Osteocyte (in vitro differentiated cells): ENCODE data around the gene ATG12. TPM values are rescaled to one million over a fixed set of nuclear protein-coding genes. Genes with fewer than 3 reads are reported as not detected.
"Not testable (repeated sequence)": the region's sequence is repeated elsewhere in the genome, so short reads cannot be mapped to it uniquely, and the experiment has no call there.

Experiments
- DNase-seq: peaks from one replicate; pipeline ENCODE4 v3.0.0; 2021; ENCODE audit warnings: mixed read lengths; ENCODE audit not compliant: unreplicated experiment; ENCODE audit errors: extremely low spot score
- H3K27ac Mint-ChIP-seq: one replicate; pipeline ENCODE4 v1.8.0; 2021; ENCODE audit warnings: mild to moderate bottlenecking, mixed read lengths; ENCODE audit not compliant: unreplicated experiment
- H3K27me3 Mint-ChIP-seq: one replicate; pipeline ENCODE4 v1.8.0; 2021; ENCODE audit warnings: mixed read lengths; ENCODE audit not compliant: unreplicated experiment
- H3K36me3 Mint-ChIP-seq: one replicate; pipeline ENCODE4 v1.8.0; 2021; ENCODE audit warnings: mixed read lengths; ENCODE audit not compliant: unreplicated experiment
- H3K4me1 Mint-ChIP-seq: one replicate; pipeline ENCODE4 v1.8.0; 2021; ENCODE audit warnings: mixed read lengths; ENCODE audit not compliant: unreplicated experiment
- H3K4me3 Mint-ChIP-seq: one replicate; pipeline ENCODE4 v1.8.0; 2021; ENCODE audit warnings: mild to moderate bottlenecking, moderate library complexity, mixed read lengths; ENCODE audit not compliant: unreplicated experiment
- H3K9me3 Mint-ChIP-seq: one replicate; pipeline ENCODE4 v1.8.0; 2021; ENCODE audit warnings: mixed read lengths; ENCODE audit not compliant: unreplicated experiment
- total RNA-seq: library from RNA; stranded (reverse); gene quantifications from 2 replicates; pipeline ENCODE4 v1.2.1, GENCODE V29; 2021
- TF ChIP-seq, protein P1 (sequence below): fragments of 200-600 bp; sonication (generic); IDR thresholded peaks from 2 replicates; pipeline ENCODE4 v1.5.0; 2021; ENCODE audit warnings: antibody characterized with exemption, mild to moderate bottlenecking, moderate library complexity

The ATG12 gene
- total RNA-seq, 1 donor from 2014 or later = 51.2 TPM

DNA sequence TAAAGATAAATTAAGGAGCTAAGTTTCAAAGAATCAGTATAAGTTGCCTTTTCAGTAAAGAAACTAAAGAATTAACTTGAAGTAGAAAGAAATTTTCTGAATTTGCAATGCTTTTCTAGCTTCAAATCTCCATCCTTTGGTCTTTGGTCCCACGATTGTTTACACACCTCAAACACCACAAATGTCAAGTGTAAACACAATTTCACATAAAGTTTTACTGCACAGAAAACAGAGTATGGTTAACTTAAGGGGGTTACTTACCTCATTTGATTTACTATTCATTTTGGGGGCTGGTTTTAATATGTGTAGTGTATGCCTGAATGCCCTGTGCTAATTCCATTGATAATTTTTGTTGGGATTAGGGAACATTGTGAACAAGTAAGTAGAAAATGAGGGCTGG lies 29.0 kb downstream of the ATG12 start:
- no peak for DNase-seq
- H3K9me3 Mint-ChIP-seq = no peaks in the 10 kb centered on the region
- no peak overlapping the region for H3K4me3 Mint-ChIP-seq
- TF ChIP-seq, protein P1, sequence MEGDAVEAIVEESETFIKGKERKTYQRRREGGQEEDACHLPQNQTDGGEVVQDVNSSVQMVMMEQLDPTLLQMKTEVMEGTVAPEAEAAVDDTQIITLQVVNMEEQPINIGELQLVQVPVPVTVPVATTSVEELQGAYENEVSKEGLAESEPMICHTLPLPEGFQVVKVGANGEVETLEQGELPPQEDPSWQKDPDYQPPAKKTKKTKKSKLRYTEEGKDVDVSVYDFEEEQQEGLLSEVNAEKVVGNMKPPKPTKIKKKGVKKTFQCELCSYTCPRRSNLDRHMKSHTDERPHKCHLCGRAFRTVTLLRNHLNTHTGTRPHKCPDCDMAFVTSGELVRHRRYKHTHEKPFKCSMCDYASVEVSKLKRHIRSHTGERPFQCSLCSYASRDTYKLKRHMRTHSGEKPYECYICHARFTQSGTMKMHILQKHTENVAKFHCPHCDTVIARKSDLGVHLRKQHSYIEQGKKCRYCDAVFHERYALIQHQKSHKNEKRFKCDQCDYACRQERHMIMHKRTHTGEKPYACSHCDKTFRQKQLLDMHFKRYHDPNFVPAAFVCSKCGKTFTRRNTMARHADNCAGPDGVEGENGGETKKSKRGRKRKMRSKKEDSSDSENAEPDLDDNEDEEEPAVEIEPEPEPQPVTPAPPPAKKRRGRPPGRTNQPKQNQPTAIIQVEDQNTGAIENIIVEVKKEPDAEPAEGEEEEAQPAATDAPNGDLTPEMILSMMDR = no peak
- no peak overlapping the region for H3K27ac Mint-ChIP-seq
- peaks cover 23% of the 10 kb centered on the region for H3K27me3 Mint-ChIP-seq
- peaks cover 24% of the 10 kb centered on the region for H3K4me1 Mint-ChIP-seq
- H3K36me3 Mint-ChIP-seq = peaks cover 7% of the 10 kb centered on the region

DNA sequence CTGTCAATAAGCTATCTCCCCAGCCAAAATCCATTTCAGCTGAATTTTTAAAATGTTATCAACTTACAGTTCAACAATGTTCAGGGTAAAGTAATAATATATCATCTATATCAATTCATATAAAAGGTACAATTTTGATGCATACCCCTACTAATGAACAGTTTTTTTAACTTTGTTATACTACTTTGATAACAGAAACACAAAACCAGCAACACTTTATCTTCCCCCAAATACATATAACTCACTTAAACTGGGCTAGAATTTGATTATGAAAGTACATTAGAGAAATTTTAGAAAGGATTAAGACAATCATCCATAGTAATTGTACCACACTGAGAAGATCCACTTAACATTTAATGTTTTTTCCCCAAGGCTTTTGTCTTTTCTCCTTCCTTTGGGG lies 30.0 kb downstream of the ATG12 start:
- H3K9me3 Mint-ChIP-seq = no peaks in the 10 kb centered on the region
- no peak for DNase-seq
- peaks cover 8% of the 10 kb centered on the region for H3K36me3 Mint-ChIP-seq
- TF ChIP-seq, protein P1 = no peak
- peaks cover 23% of the 10 kb centered on the region for H3K4me1 Mint-ChIP-seq
- H3K4me3 Mint-ChIP-seq = no peak overlapping the region
- H3K27me3 Mint-ChIP-seq = peaks cover 23% of the 10 kb centered on the region
- H3K27ac Mint-ChIP-seq = no peak overlapping the region

DNA sequence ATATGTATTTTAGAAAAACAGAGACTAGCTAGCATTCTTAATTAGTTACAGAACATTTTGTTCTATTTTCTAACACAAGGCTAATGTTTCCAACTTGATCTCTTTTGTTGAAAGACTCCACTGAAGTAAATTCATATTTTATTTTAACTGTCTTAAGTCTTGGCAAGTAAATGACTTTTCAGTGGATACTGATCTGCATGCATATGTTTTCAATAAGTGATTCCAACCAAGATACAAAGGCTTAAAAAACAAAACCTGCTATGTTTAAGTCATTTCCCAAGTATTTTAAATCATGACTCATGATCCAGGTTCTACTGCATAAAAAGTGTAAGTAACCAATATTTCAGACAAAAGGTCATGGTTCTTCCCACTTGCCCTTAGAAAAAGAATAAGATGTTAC lies 30.6 kb downstream of the ATG12 start:
- H3K9me3 Mint-ChIP-seq = no peaks in the 10 kb centered on the region
- DNase-seq = no peak
- TF ChIP-seq, protein P1 = no peak
- peaks cover 20% of the 10 kb centered on the region for H3K4me1 Mint-ChIP-seq
- no peak overlapping the region for H3K4me3 Mint-ChIP-seq
- H3K27ac Mint-ChIP-seq = peak overlapping the region; percentile 21
- peaks cover 23% of the 10 kb centered on the region for H3K27me3 Mint-ChIP-seq
- H3K36me3 Mint-ChIP-seq = peaks cover 8% of the 10 kb centered on the region

DNA sequence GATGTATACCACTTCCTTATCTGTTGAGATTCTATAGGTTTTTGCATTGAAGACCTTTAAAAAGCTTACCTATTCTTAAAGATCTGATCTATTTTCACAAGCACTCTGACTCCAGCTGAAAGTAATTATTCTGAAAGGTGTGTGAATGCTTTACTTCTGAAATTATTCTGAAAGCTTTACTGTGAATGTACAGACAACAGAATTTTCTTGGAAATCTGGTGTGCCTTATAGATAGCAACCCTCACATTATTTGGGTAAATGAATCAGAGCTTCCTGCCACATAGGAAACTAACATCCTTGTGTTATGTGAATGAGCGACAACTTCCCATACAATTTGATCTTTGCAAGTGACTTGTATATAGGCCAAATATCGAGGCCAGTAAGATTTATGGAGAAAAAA lies 31.4 kb downstream of the ATG12 start:
- TF ChIP-seq, protein P1 = no peak
- Mint-ChIP-seq H3K27me3 (peaks cover 15% of the 10 kb centered on the region), H3K4me1 (peaks cover 12% of the 10 kb centered on the region), H3K36me3 (peaks cover 8% of the 10 kb centered on the region), H3K4me3 (no peak overlapping the region), H3K9me3 (no peaks in the 10 kb centered on the region), H3K27ac (no peak overlapping the region)
- no peak for DNase-seq

DNA sequence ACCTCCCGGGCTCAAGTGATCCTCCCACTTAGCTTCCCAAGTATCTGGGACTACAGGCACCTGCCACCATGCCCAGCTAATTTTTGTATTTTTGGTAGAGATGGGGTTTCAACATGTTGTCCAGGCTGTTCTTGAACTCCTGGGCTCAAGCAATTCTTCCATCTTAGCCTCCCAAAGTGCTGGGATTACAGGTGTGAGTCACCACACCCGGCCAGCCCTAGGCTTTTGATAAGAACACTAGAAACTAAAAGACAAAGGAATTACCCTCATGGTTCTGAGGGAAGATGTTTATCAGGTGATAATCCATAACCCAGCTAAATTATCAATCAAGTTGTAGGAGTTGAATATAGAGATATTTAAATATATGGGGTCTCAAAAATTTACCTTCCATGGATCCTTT lies 33.3 kb downstream of the ATG12 start:
- H3K27ac Mint-ChIP-seq, DNase-seq, H3K9me3 Mint-ChIP-seq, H3K4me3 Mint-ChIP-seq, H3K27me3 Mint-ChIP-seq: not testable (repeated sequence)
- Mint-ChIP-seq H3K36me3 (peaks cover 10% of the 10 kb centered on the region), H3K4me1 (peaks cover 12% of the 10 kb centered on the region)

DNA sequence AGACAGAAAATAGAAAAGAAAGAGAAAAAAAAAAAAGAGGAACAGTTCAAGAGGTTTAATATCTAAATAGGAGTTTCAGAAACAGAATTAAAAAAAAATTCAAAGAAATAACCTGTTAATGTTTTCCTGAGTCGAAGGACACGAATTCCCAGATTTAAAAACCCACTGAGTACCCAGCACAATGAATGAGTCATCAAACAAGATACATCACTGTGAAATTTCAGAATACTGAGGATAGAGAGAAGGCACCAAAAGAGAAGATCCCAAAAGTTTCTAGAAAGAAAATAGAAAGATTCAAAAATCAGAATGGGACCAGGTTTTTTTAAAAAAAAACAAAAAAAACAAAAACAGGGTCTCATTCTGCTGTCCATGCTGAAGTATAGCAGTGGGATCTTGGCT lies 33.7 kb downstream of the ATG12 start:
- Mint-ChIP-seq H3K4me1 (peaks cover 12% of the 10 kb centered on the region), H3K36me3 (peaks cover 9% of the 10 kb centered on the region), H3K9me3 (no peaks in the 10 kb centered on the region), H3K27me3 (no peaks in the 10 kb centered on the region), H3K4me3 (no peak overlapping the region), H3K27ac (no peak overlapping the region)
- TF ChIP-seq, protein P1 = no peak
- DNase-seq = no peak
